ENCODE results near the gene LRP11. TPM values are rescaled to one million over a fixed set of nuclear protein-coding genes. Genes with fewer than 3 reads are reported as not detected.
A peak's percentile ranks its signal among the peaks of the same experiment; 100 is the strongest.

Gene LRP11
- polyA plus RNA-seq, 3 donors = 0.20 to 0.41 (median 0.32) TPM

DNA sequence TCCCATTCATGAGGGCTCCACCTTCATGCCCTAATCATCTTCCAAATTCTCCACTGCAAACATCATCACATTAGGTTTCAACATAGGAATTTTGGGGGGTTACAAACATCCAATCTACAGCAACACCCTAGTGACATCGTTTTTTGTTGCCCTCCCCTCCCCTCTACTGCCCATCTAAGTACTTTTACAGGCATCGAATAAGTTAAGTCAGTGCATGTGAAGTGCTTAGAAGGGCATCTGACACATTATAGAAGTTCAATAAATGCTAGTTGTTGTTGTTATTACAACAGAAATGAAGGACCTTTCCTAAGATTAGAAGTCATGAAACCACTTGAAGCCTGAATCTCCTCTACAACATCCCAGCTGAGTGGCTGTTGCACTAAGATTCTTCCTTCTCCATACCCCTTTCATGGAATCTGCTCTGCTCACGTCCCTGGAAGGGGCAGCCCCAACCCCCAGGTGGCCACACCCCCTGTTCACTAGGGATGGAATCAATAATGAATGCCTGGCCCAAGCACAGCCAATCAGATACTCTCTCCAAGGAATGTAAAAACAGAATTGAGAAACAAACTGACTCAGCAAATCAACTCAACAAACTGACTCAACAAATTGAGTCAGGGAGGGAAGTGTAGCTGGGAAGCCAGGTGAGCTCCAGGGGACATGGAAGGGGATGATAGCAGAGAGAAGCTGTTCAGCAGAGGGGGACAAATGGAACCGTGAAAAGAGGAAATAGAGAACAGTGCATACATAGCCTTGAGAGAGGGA lies 3.9 kb upstream of the LRP11 start:
- DNase-seq = no peak
- H3K79me2 ChIP-seq (ENCODE audit: insufficient read depth, low read length) = no peaks in the 10 kb centered on the region
- peaks cover 0 to 3% of the 10 kb centered on the region in 2 donors for H3K9me3 ChIP-seq (replicated peaks in 1 of 2; ENCODE audit: control insufficient read depth in 1 of 2, insufficient read depth in 1 of 2, low read length in 2 of 2)
- H3K27me3 ChIP-seq (ENCODE audit: control insufficient read depth in 2 of 2, insufficient read depth in 2 of 2, low read length in 2 of 2) = no peaks in the 10 kb centered on the region
- no peak overlapping the region for H3K9ac ChIP-seq (ENCODE audit: insufficient read depth, low read length, poor library complexity, severe bottlenecking)
- H3K27ac ChIP-seq (ENCODE audit: low read depth in 1 of 2, low read length in 2 of 2) = no peak overlapping the region
- TF ChIP-seq CTCF (IDR thresholded peaks at IDR 0.05) = no peak
- H3K4me3 Mint-ChIP-seq = no peak overlapping the region
- no peak overlapping the region for H3K27ac Mint-ChIP-seq
- no peaks in the 10 kb centered on the region for H4K20me1 ChIP-seq (ENCODE audit: insufficient read depth, low read length)
- H3K4me1 ChIP-seq (ENCODE audit: control insufficient read depth in 1 of 2, insufficient read depth in 2 of 2, low read length in 2 of 2) = peaks cover 7 to 18% of the 10 kb centered on the region in 2 donors
- H3K4me3 ChIP-seq (replicated peaks in 1 of 3; ENCODE audit: low read depth in 2 of 3, low read length in 3 of 3) = no peak overlapping the region
- H3K27me3 Mint-ChIP-seq (ENCODE audit: low read depth in 3 of 3) = peaks cover 0 to 6% (median 4%) of the 10 kb centered on the region in 3 donors
- 57% methylated on average over 1 of the region's 4 CpGs for WGBS (ENCODE audit: insufficient coverage)
- no peaks in the 10 kb centered on the region for H3K36me3 Mint-ChIP-seq
- H2AFZ ChIP-seq (ENCODE audit: insufficient read depth, low read depth, low read length, poor library complexity, severe bottlenecking) = no peak overlapping the region
- H3K4me2 ChIP-seq (replicated peaks; ENCODE audit: extremely low read depth, low read length, poor library complexity, severe bottlenecking) = no peak overlapping the region
- no peaks in the 10 kb centered on the region for H3K36me3 ChIP-seq (replicated peaks in 1 of 2; ENCODE audit: control insufficient read depth in 1 of 2, insufficient read depth in 2 of 2, low read length in 2 of 2)
- H3K9me3 Mint-ChIP-seq = peaks cover 0 to 9% (median 4%) of the 10 kb centered on the region in 7 donors
- H3K4me1 Mint-ChIP-seq = peaks cover 9% of the 10 kb centered on the region
- intact Hi-C loops (cut with micrococcal nuclease) = loop anchor here in 1 of 2 donors (10.0 kb wide), 1 partner anchor 143 kb away; no protein-coding TSS in a partner anchor

- H3K27me3 ChIP-seq (ENCODE audit: control insufficient read depth in 2 of 2, insufficient read depth in 2 of 2, low read length in 2 of 2) = no peaks in the 10 kb centered on the region
- 28% methylated on average over 11 of the region's 23 CpGs for WGBS (ENCODE audit: insufficient coverage)
- H3K4me1 Mint-ChIP-seq = peaks cover 24% of the 10 kb centered on the region
- peak overlapping the region; percentile 59 for H3K9ac ChIP-seq (ENCODE audit: insufficient read depth, low read length, poor library complexity, severe bottlenecking)
- peak overlapping the region; percentile 80 for H3K4me2 ChIP-seq (replicated peaks; ENCODE audit: extremely low read depth, low read length, poor library complexity, severe bottlenecking)
- DNase-seq = peak; percentile 35 to 53 (median 45)
- H2AFZ ChIP-seq (ENCODE audit: insufficient read depth, low read depth, low read length, poor library complexity, severe bottlenecking) = peak overlapping the region; percentile 92
- peaks cover 3 to 11% (median 3%) of the 10 kb centered on the region in 3 donors for H3K27me3 Mint-ChIP-seq (ENCODE audit: low read depth in 3 of 3)
- no peaks in the 10 kb centered on the region for H3K9me3 ChIP-seq (replicated peaks in 1 of 2; ENCODE audit: control insufficient read depth in 1 of 2, insufficient read depth in 1 of 2, low read length in 2 of 2)
- no peaks in the 10 kb centered on the region for H3K79me2 ChIP-seq (ENCODE audit: insufficient read depth, low read length)
- peak overlapping the region; percentile 28 to 75 (median 57) for H3K4me3 ChIP-seq (replicated peaks in 1 of 3; ENCODE audit: low read depth in 2 of 3, low read length in 3 of 3)
- H3K36me3 ChIP-seq (replicated peaks in 1 of 2; ENCODE audit: control insufficient read depth in 1 of 2, insufficient read depth in 2 of 2, low read length in 2 of 2) = no peaks in the 10 kb centered on the region
- no peaks in the 10 kb centered on the region for H3K36me3 Mint-ChIP-seq
- intact Hi-C loops (cut with micrococcal nuclease) = loop anchor here in 1 of 2 donors (10.0 kb wide), 1 partner anchor 140 kb away; no protein-coding TSS in a partner anchor
- TF ChIP-seq CTCF (IDR thresholded peaks at IDR 0.05) = peak; percentile 77
- H3K27ac Mint-ChIP-seq = peak overlapping the region in 2 of 7 donors; percentile 20 to 25
- H3K4me3 Mint-ChIP-seq = peak overlapping the region; percentile 66 to 68
- H3K9me3 Mint-ChIP-seq = no peaks in the 10 kb centered on the region
- no peaks in the 10 kb centered on the region for H4K20me1 ChIP-seq (ENCODE audit: insufficient read depth, low read length)
- H3K4me1 ChIP-seq (ENCODE audit: control insufficient read depth in 1 of 2, insufficient read depth in 2 of 2, low read length in 2 of 2) = peaks cover 16 to 26% of the 10 kb centered on the region in 2 donors
- no peak overlapping the region for H3K27ac ChIP-seq (ENCODE audit: low read depth in 1 of 2, low read length in 2 of 2)
Observed at GRCh38 chr6:149864578-149865535, 698 bp upstream of the LRP11 start.
